Measurements from ENCODE around the gene SH3RF3.

DNA sequence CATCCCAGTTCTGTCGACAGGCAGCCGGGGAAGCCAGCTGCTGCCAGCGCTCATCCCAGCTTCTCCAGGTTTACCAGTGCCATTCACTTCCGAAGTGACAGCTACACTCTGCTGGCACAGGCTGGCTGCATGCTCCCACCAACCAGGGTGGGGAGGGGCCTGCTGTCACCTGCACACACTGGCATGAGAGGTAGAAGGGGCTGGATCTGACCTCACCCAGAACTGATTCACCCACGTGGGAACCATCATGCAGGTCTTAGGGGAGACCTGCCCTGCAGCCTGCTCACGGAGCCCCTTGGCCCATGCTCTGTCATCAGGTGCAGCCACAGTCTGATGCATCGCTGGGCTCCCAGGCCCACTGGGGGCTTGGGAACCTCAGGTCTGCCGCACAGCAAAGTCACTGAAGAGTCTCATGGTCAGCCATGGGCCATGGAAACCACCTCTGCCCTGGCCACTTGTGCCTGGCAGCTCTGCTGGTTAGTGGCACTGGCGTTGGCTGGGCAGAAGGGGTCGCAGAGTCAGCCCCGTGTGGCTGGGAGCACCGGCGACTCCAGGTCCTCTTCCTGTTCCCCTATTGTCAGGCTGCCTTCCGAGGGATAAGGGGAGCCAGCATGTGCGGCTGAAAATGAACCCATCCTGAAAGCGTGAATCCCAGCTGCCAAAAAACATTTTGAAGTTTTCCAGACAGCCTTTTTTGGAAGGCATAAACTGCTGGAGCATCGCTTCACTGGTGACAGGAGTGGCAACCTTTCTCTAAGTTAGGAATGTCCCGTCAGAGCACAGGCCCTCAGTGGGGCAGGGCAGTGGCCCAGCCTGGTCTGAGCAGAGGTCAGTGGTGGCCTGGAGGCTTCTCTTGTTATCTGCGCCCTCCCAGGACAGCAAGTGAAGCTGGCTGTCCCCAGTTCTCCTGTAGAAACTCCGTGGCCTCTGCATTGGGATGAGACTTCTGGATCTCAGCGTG is 327.0 kb downstream of the SH3RF3 start:
- TF ChIP-seq, protein P1, sequence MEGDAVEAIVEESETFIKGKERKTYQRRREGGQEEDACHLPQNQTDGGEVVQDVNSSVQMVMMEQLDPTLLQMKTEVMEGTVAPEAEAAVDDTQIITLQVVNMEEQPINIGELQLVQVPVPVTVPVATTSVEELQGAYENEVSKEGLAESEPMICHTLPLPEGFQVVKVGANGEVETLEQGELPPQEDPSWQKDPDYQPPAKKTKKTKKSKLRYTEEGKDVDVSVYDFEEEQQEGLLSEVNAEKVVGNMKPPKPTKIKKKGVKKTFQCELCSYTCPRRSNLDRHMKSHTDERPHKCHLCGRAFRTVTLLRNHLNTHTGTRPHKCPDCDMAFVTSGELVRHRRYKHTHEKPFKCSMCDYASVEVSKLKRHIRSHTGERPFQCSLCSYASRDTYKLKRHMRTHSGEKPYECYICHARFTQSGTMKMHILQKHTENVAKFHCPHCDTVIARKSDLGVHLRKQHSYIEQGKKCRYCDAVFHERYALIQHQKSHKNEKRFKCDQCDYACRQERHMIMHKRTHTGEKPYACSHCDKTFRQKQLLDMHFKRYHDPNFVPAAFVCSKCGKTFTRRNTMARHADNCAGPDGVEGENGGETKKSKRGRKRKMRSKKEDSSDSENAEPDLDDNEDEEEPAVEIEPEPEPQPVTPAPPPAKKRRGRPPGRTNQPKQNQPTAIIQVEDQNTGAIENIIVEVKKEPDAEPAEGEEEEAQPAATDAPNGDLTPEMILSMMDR (IDR thresholded peaks at IDR 0.05), result no peak
- TF ChIP-seq POLR2A (IDR thresholded peaks at IDR 0.05) (no peak), POLR2AphosphoS5 (IDR thresholded peaks at IDR 0.05) (no peak)
